ENCODE data around the gene DNAJB8. TPM values are rescaled to one million over a fixed set of nuclear protein-coding genes. Genes with fewer than 3 reads are reported as not detected.

Gene DNAJB8
- total RNA-seq, 1 experiment from 2014 or later = not detected

GRCh38 chr3:128488991-128489673 lies 22.4 kb upstream of the DNAJB8 start:
- DNase-seq = peak; percentile 52
- Histone ChIP-seq H3K27ac (ENCODE audit: insufficient read length, low read depth, low read length) (no peak overlapping the region), H3K79me1 (ENCODE audit: insufficient read depth, low read depth, low read length, poor library complexity, severe bottlenecking) (no peaks in the 10 kb centered on the region), H2BK120ac (ENCODE audit: low read depth, low read length, poor library complexity, severe bottlenecking) (no peak overlapping the region), H2AK5ac (ENCODE audit: insufficient read length, low read length) (no peak overlapping the region), H3K27me3 (ENCODE audit: insufficient read depth, low read length) (peaks cover 87% of the 10 kb centered on the region), H3K18ac (ENCODE audit: insufficient read length, low read depth, low read length) (no peak overlapping the region), H3T11ph (ENCODE audit: low read length) (no peak overlapping the region), H3K4ac (ENCODE audit: low read depth, low read length) (no peak overlapping the region), H3K4me1 (ENCODE audit: insufficient read depth, low read length) (peaks cover 2% of the 10 kb centered on the region; the same call in 1 of the 2 replicates), H3K23me2 (ENCODE audit: insufficient read length, low read depth, low read length, poor library complexity, severe bottlenecking) (peaks cover 21% of the 10 kb centered on the region), H3K14ac (ENCODE audit: insufficient read depth, low read length) (no peak overlapping the region), H3K9ac (ENCODE audit: extremely low read depth, insufficient read length, low read length) (no peak overlapping the region), H3K79me2 (ENCODE audit: insufficient read depth, low read length) (no peaks in the 10 kb centered on the region), H3K56ac (ENCODE audit: insufficient read length, low read depth, low read length) (no peak overlapping the region), H2AFZ (ENCODE audit: low read length) (no peak overlapping the region), H2BK15ac (ENCODE audit: low read depth, low read length) (no peak overlapping the region), H4K20me1 (ENCODE audit: control insufficient read depth, insufficient read depth, insufficient read length) (peaks cover 7% of the 10 kb centered on the region), H3K4me2 (ENCODE audit: insufficient read depth, insufficient read length, low read length) (peak overlapping the region; percentile 84), H3K9me3 (ENCODE audit: control insufficient read depth, low read depth, low read length) (no peaks in the 10 kb centered on the region), H3K23ac (ENCODE audit: insufficient read length, low read depth, low read length) (no peak overlapping the region), H2BK12ac (ENCODE audit: insufficient read length, low read depth, low read length) (no peak overlapping the region), H4K8ac (replicated peaks; ENCODE audit: insufficient read length, low read depth, low read length) (no peak overlapping the region), H4K5ac (ENCODE audit: insufficient read length, low read depth, low read length) (no peak overlapping the region), H4K91ac (ENCODE audit: insufficient read length, low read depth, low read length) (no peak overlapping the region), H2BK20ac (ENCODE audit: low read depth, low read length, poor library complexity, severe bottlenecking) (no peak overlapping the region), H2BK5ac (ENCODE audit: insufficient read length, low read length) (no peak overlapping the region)
- Mint-ChIP-seq H3K27me3 (ENCODE audit: low read depth) (peaks cover 99% of the 10 kb centered on the region), H3K27ac (no peak overlapping the region), H3K9me3 (peaks cover 2 to 3% of the 10 kb centered on the region in 2 experiments; a peak in 3 of 5 replicates), H3K36me3 (ENCODE audit: insufficient read depth in 1 of 3, low read depth in 3 of 3) (no peaks in the 10 kb centered on the region), H3K4me3 (peak overlapping the region; percentile 27 to 76), H3K4me1 (peaks cover 39 to 62% of the 10 kb centered on the region in 2 experiments)
- TF ChIP-seq CTCF (conservative IDR thresholded peaks at IDR 0.05) = no peak
- no CpG with 5 or more reads among the region's 71 CpGs for WGBS (ENCODE audit: extremely low coverage, insufficient read length, low lambda C conversion rate)

All from H9 (cell line).